Activated CD4-positive, alpha-beta T cell treated with anti-CD3 and anti-CD28 coated beads, Interleukin-2, amount 50 U/mL, for 48 hours (primary cell): ENCODE measurements around the gene GAB3.
"Not testable (repeated sequence)": the region's sequence is repeated elsewhere in the genome, so short reads cannot be mapped to it uniquely, and the experiment has no call there.

ENCODE experiments used
- DNase-seq, 2 experiments: peaks; one replicate each; pipeline ENCODE4 v3.0.0-alpha.2; 2020

The GAB3 gene

GRCh38 chrX:154654925-154655324 lies 96.0 kb downstream of the GAB3 start:
- no peak for DNase-seq

DNA sequence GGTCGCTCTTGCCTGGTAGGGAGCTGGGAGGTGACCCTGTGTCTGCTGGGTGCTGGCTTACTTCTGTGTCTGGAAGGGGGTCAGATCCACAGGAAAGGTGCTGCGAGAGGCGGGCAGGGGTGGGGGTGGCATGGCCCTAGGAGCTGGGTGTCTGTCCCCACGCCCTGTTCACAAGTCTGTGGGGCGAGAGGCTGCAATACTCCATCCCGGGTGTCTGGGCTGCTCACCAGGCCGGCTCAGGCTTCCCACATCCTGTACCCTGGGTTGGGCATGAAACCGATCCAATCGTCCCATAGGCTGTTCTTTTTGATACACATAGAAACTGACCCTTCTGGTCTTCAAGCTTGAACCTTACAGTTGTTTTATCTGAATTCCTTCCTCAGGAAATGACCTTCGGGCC lies 96.5 kb downstream of the GAB3 start:
- DNase-seq = no peak

DNA sequence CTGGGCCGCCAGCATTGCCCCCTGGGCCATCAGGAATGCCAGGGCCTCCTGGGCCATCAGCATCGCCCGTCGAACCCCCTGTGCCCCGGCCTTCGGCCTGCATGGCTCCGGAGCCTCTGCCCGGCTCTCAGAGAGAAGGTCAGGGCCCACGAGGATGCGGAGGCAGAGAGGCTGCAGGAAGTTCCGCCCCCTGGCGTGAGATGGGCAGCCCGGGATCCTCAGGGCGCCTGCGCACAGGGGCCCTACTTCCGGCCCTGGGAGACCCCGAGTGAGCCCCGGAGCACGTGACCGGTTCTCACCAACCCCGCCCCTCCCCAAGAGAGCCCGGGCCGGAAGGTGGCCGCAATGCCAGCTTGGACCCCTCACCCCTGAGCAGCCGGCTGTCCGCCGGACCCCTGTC lies 97.5 kb downstream of the GAB3 start, which contains the start of gene CTAG2:
TSS of gene CTAG2 (minus strand) at position 167 of the 400 bp plus-strand sequence. CDS start at position 103, 64 bp downstream.
- DNase-seq = not testable (repeated sequence)

DNA sequence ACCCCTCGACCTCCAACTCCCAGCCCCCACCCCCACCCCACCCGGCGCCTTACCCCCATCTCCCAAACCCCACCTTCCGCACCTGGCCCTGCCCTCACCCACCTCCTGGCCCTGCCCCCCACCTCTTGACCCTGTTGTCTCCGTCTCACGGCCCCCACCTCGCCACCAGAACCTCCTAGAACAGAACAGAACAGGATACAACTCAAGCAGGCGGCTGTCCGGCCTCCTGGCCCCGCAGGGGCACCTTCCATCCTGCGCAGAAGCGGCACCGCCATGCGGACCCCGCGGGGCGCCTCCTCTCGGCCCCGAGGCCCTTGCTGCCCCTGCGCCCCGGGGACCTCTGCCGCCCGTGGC lies 97.9 kb downstream of the GAB3 start:
- no peak for DNase-seq

- DNase-seq = no peak
Observed at GRCh38 chrX:154652311-154653047, 98.4 kb downstream of the GAB3 start.

- DNase-seq = no peak
Observed at GRCh38 chrX:154650221-154650510, 100.7 kb downstream of the GAB3 start.

DNA sequence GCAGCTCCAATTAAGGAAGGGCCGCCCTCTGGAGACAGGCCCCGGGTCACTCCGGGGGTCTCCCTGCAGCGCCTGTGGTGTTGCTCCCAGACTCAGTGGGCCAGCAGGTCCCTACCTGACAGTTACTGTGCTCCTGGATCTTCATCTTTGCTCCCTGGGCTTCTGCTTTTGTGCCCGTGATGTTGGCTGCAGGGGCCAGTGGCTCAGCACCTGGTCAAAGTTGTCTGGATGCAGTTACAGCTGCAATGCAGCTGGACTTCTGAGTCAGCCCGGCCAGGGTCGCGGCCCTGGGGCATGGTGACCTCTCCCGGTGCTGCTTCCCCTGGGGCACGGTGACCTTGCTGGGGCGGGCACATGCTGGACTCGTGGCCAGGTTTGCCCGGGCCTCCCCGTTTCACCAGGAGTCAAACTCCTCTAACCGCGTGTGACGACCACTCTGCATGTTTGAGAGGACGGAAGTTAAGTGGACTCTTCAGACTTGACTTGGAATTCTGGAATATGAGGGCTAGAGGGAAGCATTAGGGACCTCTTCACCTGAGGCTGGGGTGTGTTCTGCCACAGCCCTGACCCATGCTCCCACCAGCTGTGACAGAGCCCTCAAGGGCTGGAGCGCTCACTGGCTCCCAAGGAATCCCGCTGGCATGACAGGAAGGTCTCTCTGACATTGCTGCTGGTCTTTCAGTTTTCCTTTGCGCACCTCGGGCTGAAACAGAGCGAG lies 101.2 kb downstream of the GAB3 start:
- DNase-seq = no peak

- no peak for DNase-seq
Observed at GRCh38 chrX:154648931-154649330, 101.9 kb downstream of the GAB3 start.

DNA sequence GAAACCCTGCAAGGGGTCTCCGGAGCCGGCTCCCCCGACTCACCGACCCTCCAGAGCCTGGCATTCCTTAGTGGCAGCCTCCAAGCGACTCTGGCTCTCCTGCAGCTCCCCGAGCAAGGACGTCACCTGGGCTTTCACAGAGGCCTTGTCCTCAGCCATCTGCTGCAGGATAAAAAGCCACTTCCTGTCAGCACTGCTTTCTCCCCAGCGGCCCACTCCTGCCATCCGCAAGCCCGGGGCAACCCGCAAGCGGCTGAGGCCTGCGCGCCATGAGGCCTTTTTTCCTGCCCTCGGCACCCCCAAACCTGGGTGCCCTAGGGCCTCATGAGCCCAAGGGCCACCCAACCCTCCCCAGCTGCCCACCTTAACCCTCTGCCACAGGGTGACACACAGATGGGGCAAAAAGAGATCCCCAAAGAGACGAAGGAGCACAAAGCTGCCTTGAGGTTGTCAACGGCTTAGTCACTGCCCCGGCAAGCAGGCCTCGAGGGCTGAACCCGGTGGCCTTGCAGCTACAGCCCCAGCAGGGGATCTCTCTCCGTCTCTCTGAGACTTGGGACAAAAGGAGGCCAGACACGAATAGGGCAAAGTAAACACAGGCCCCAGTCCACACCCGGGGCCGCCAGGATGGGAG lies 105.0 kb downstream of the GAB3 start:
- not testable (repeated sequence) for DNase-seq

DNA sequence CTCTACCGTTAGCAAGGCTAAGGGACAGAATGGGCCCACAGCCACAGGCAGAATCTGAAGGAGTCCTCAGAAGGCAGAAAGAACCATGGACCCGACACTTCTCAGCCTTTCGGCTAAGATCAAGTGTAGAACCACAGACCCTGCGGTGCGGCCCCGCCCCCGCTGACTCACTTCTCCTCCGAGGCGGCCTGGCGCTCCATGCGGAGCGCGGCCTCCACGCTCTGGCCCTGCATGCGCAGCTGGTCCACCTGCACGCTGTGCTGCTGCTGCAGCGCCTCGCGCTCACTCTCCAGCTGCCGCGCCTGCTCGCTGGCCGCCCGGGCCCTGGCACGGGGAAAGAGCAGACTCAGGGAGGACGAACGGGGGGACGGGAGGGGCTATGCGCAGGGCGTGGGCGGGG lies 107.2 kb downstream of the GAB3 start:
- not testable (repeated sequence) for DNase-seq

DNA sequence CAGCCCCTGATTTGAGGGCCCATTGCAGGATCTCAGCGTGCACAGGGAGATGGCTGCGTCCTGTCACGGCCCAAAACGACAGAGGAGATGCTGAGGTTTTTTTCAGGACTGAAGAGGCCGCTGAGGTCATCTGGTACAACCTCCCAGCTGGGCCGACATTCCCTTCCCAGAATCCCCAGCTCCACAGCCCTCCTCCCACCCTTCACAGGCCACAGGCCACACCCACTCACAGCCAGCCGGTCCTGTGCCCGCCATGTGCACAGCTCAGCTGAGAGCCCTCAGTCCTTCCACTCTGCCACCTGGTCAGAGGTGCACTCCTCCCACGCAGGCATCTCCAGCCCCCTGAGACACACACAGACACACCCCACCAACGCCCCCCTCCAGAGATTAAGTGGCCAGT lies 109.1 kb downstream of the GAB3 start:
- DNase-seq = not testable (repeated sequence)

- DNase-seq = not testable (repeated sequence)
Observed at GRCh38 chrX:154633661-154634060, 117.2 kb downstream of the GAB3 start.

- not testable (repeated sequence) for DNase-seq
Observed at GRCh38 chrX:154630949-154631348, 119.9 kb downstream of the GAB3 start.

DNA sequence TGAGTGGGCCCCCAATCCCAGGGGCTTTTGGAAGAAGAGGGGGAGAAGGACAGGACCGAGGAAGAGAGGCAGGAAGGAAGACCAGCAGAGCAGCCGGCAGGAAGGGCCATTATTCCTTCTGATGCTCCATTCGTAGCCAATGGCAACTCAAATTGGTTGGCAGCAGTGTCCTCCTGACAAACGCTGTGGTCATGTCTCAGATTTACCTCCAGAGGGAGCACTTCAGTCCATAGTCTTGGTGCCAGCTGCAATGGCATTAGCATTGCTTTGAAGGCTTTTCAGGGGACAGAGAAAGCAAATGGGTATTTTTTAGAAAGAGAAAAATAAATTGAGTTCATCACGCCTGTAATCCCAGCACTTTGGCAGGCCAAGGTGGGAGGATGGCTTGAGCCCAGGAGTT lies 121.9 kb downstream of the GAB3 start:
- not testable (repeated sequence) for DNase-seq
